Uterus (tissue), 2 donors: ENCODE data around the gene CAMK1D.

ENCODE experiments used
- CTCF ChIP-seq, 4 experiments: fragments of 200-600 bp in 2 of 4; fragments of 450-650 bp in 2 of 4; sonication (generic) in 2 of 4; IDR thresholded peaks; one replicate each; pipeline ENCODE4 v1.5.1; 2016 to 2019; ENCODE audit warnings: antibody characterized with exemption in 4 of 4, mild to moderate bottlenecking in 2 of 4, moderate library complexity in 1 of 4
- POLR2A ChIP-seq, 2 donors: fragments of 450-650 bp; IDR thresholded peaks; one replicate each; pipeline ENCODE4 v1.6.1; 2016; ENCODE audit warnings: antibody characterized with exemption in 2 of 2, mild to moderate bottlenecking in 1 of 2, moderate library complexity in 1 of 2

DNA sequence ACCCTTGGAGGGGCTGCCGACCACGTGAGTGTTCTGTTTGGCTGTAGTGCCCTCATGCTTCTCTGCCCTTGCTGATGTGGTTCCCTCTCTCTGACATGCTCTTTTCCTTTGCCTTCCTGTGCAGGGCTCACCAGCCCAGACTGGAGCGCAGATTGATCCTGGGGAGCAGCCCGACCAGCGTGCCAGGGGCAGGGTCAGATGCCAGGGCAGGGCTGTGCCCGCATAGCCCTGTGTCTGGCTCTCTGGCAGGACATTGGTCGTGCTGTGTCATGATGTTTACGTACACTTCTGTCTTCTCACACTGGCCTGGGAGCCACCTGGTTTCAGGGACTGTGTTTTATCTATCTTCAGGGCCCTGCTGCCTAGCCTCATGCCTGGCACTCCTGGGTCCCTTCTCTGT, 300.8 kb downstream of the CAMK1D start:
- TF ChIP-seq CTCF (IDR thresholded peaks at IDR 0.05) (no peak), POLR2A (IDR thresholded peaks at IDR 0.05) (no peak)
